ENCODE measurements around the gene PBOV1. TPM values are rescaled to one million over a fixed set of nuclear protein-coding genes. Genes with fewer than 3 reads are reported as not detected.

PBOV1 gene
- total and polyA plus RNA-seq, 8 donors = not detected

DNA sequence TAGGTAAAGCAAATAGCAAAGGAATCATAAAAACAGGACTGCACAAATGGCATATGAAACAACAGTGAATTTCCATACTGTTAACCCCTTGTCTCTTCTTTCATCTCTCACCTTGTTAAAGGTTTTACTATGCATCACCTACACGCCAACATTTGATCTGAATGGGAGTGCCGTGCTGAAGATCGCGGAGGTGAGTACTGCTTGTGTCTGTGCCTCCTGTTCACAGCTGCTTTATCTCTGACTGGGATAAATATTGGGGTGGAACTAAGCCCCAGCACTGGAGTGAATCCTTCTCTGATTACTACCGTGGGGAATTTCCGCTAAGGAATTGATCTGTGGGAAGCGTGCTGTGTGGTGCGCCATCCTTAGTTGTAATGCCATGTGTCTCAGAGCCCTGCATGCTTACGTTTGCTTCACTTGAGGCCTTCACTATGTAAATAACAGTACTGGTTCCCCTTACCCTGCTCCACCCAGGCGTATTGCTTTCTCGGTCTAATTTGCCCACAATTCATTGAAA lies 11.4 kb upstream of the PBOV1 start:
- TF ChIP-seq, protein P1, sequence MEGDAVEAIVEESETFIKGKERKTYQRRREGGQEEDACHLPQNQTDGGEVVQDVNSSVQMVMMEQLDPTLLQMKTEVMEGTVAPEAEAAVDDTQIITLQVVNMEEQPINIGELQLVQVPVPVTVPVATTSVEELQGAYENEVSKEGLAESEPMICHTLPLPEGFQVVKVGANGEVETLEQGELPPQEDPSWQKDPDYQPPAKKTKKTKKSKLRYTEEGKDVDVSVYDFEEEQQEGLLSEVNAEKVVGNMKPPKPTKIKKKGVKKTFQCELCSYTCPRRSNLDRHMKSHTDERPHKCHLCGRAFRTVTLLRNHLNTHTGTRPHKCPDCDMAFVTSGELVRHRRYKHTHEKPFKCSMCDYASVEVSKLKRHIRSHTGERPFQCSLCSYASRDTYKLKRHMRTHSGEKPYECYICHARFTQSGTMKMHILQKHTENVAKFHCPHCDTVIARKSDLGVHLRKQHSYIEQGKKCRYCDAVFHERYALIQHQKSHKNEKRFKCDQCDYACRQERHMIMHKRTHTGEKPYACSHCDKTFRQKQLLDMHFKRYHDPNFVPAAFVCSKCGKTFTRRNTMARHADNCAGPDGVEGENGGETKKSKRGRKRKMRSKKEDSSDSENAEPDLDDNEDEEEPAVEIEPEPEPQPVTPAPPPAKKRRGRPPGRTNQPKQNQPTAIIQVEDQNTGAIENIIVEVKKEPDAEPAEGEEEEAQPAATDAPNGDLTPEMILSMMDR (IDR thresholded peaks at IDR 0.05) = no peak
- 65 to 80% (median 73%) methylated on average over 11 of the region's 11 CpGs for WGBS, 5 donors
- intact Hi-C loops (cut with DNase I; ENCODE audit: low total_unique reads) = no loop called here

DNA sequence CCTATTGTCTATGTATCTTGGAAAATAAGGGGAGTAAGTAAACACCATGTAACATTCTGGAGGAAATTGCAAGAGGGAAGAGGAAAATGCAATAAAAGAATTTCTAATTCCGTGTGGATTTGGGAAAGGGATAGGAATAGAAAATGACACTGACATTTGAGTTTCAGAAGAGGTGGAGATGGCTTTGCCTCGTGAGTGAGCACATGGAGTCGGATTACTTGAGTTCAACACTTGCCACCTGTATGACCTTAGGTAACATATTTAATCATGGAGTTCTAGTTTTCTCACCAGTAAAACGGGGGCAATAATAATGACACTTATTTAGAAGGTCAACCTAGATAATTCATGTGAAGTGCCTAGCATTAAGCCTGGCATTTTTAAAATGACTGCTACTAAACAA lies 10.8 kb upstream of the PBOV1 start:
- Histone ChIP-seq H3K27ac (peak overlapping the region in 4 of 5 donors; percentile 58 to 88 (median 81)), H3K9me3 (no peaks in the 10 kb centered on the region), H3K27me3 (no peaks in the 10 kb centered on the region), H3K4me3 (no peak overlapping the region), H3K4me1 (peaks cover 45 to 56% (median 53%) of the 10 kb centered on the region in 4 donors), H3K36me3 (no peaks in the 10 kb centered on the region)
- 28 to 51% (median 45%) methylated on average over 4 of the region's 4 CpGs for WGBS, 5 donors
- TF ChIP-seq POLR2A (IDR thresholded peaks at IDR 0.05) (no peak), EP300 (IDR thresholded peaks at IDR 0.05) (no peak), POLR2AphosphoS5 (IDR thresholded peaks at IDR 0.05) (no peak)
- TF ChIP-seq, protein P1 (IDR thresholded peaks at IDR 0.05) = no peak
- no peak for DNase-seq
- intact Hi-C loops (cut with DNase I; ENCODE audit: low total_unique reads) = no loop called here

More for the DNA sequence above, 11.4 kb upstream of the PBOV1 start:
- Histone ChIP-seq H3K4me3 (no peak overlapping the region), H3K4me1 (peaks cover 45 to 61% (median 55%) of the 10 kb centered on the region in 4 donors), H3K9me3 (no peaks in the 10 kb centered on the region), H3K36me3 (no peaks in the 10 kb centered on the region), H3K27me3 (no peaks in the 10 kb centered on the region), H3K27ac (peak overlapping the region; percentile 79 to 88 (median 83))
- no peak for DNase-seq

DNA sequence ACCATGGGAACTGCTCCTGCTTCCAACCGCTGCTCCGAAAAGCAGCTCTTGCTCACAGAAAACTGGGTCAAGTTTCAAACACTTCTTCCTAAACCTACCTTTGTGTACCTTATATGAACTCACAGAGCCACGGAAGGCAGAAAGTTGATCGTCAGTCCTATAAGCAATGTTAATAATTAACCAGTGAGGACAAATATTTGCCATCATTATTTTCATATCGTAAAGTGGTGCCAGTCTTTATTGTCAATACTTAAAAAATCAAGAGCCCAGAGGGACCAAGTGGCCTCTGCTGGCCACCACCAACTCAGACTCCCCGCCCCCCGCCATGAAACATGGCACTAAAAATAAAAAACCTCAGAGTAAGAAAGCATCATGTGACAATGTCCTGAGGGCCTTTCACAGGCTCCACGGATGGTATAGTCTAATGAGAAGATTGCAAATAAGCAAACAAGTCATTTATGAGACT lies 9.1 kb upstream of the PBOV1 start:
- H3K36me3 ChIP-seq = no peaks in the 10 kb centered on the region
- intact Hi-C loops (cut with DNase I; ENCODE audit: low total_unique reads) = no loop called here
- DNase-seq = peak; percentile 68 to 82
- H3K4me1 ChIP-seq = peaks cover 38 to 48% (median 46%) of the 10 kb centered on the region in 4 donors
- H3K4me3 ChIP-seq = peak overlapping the region in 1 of 4 donors; percentile 17
- no peaks in the 10 kb centered on the region for H3K27me3 ChIP-seq
- no peaks in the 10 kb centered on the region for H3K9me3 ChIP-seq
- WGBS, 5 donors = 28 to 63% (median 46%) methylated on average over 8 of the region's 8 CpGs
- peak overlapping the region; percentile 79 to 88 (median 83) for H3K27ac ChIP-seq
- TF ChIP-seq, protein P1 (IDR thresholded peaks at IDR 0.05) = peak in 1 of 7 experiments; percentile 40
- no peak for TF ChIP-seq POLR2A (IDR thresholded peaks at IDR 0.05)
- TF ChIP-seq POLR2AphosphoS5 (IDR thresholded peaks at IDR 0.05) = peak in 2 of 3 donors; percentile 36 to 56
- no peak for TF ChIP-seq EP300 (IDR thresholded peaks at IDR 0.05)

DNA sequence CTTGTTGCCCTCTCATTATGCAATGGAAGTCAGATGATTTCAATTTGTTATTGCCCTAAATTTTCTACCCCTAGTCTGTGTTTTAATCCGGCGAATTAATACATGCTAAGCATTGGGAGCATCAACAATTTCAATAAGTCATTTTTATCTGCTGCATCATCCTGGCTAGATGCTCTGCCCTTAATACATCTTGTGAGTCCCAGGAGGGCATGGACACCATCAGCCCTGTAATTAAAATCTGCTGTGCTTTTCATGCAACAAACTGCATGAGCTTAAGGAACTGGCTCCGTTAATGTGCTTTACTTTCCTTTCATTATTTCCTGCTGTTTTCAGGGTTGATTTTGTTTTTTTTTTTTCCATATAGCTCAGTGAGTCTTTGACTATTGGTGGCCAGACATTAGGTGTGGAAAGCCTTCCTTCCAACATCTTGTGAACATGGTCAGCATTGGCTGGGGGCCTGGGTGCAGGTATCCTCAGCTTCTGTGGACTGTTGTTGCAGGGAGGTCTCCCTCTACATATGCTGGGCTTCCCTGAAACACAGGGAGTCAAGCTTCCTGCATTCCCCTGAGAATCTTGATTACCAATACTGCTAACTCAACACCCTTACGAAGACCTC lies 8.5 kb upstream of the PBOV1 start:
- H3K4me1 ChIP-seq = peaks cover 32 to 43% (median 41%) of the 10 kb centered on the region in 4 donors
- H3K36me3 ChIP-seq = no peaks in the 10 kb centered on the region
- WGBS, 5 donors = 52 to 71% (median 60%) methylated on average over 4 of the region's 4 CpGs
- intact Hi-C loops (cut with DNase I; ENCODE audit: low total_unique reads) = no loop called here
- peak overlapping the region; percentile 79 to 88 (median 82) for H3K27ac ChIP-seq
- no peaks in the 10 kb centered on the region for H3K27me3 ChIP-seq
- H3K4me3 ChIP-seq = peak overlapping the region in 1 of 4 donors; percentile 17
- no peak for DNase-seq
- TF ChIP-seq POLR2A (IDR thresholded peaks at IDR 0.05) (no peak), POLR2AphosphoS5 (IDR thresholded peaks at IDR 0.05) (no peak), EP300 (IDR thresholded peaks at IDR 0.05) (no peak)
- TF ChIP-seq, protein P1 (IDR thresholded peaks at IDR 0.05) = no peak
- H3K9me3 ChIP-seq = no peaks in the 10 kb centered on the region

All from stomach (tissue), 9 donors.